HCT116 (cell line): ENCODE data around the gene NUMB. TPM values are rescaled to one million over a fixed set of nuclear protein-coding genes. Genes with fewer than 3 reads are reported as not detected.

ENCODE experiments used
- ATAC-seq: fragments of 200-7000 bp; cut with Tn5 transposase; 2 replicates; pipeline ENCODE4 v1.9.1; 2020; ENCODE audit warnings: mild to moderate bottlenecking, moderate library complexity
- BruUV-seq: library from RNA; stranded (reverse); fragments of 400-500 nt; replicated peaks from 2 replicates; lab custom pipeline; 2021; lab: Mats Ljungman, UMichigan
- CTCF ChIA-PET: fragments of 300-600 bp; sonication (Branson Sonifier 250); formaldehyde crosslinking; loops from one replicate; lab custom pipeline; 2021; ENCODE audit warnings: antibody characterized with exemption; lab: Charles Lee
- POLR2A ChIA-PET: fragments of 300-600, 350-600 bp; sonication (Branson Sonifier 250); formaldehyde crosslinking; loops from one replicate; lab custom pipeline; 2021; ENCODE audit warnings: antibody characterized with exemption; lab: Charles Lee
- RAD21 ChIA-PET, 2 experiments: fragments of 300-600 bp; sonication (Branson Sonifier 250); formaldehyde crosslinking; loops; one replicate each; lab custom pipeline; 2023; ENCODE audit warnings: low total read pairs in 2 of 2; ENCODE audit not compliant: uncharacterized antibody in 2 of 2, unreplicated experiment in 2 of 2, low non-redundant PET in 1 of 2; lab: Charles Lee
- DNase-seq: peaks from one replicate; pipeline ENCODE4 v3.0.0-alpha.2; 2010; ENCODE audit warnings: low read depth, low spot score
- H2AFZ ChIP-seq: fragments of 200-600 bp; shearing (Covaris generic), sonication (generic); 2 replicates; pipeline ENCODE4 v1.6.1; 2017; ENCODE audit warnings: low read depth, mixed run types, mixed read lengths, antibody characterized with exemption, low read length; ENCODE audit not compliant: poor library complexity, severe bottlenecking
- H3K27ac ChIP-seq: 2 replicates; pipeline ENCODE4 v1.5.1; 2012; ENCODE audit warnings: low read depth, low read length
- H3K27me3 ChIP-seq: fragments of 200-600 bp; sonication (generic); 2 replicates; pipeline ENCODE4 v1.6.1; 2016; ENCODE audit warnings: mixed run types, low read length, mixed read lengths; ENCODE audit not compliant: insufficient read depth
- H3K36me3 ChIP-seq, 2 experiments: fragments of 200-500 bp in 1 of 2; fragments of 200-600 bp in 1 of 2; sonication (Bioruptor generic) in 1 of 2; sonication (generic) in 1 of 2; 2 replicates each; pipeline versions ENCODE4 v1.5.1 to v1.6.1; 2014 to 2016; ENCODE audit warnings: low read length in 2 of 2, inconsistent platforms in 1 of 2, mixed read lengths in 1 of 2, mixed run types in 1 of 2; ENCODE audit not compliant: insufficient read depth in 2 of 2, control insufficient read depth in 1 of 2
- H3K4me1 ChIP-seq, 2 experiments: fragments of 200-600 bp in 1 of 2; sonication (generic) in 1 of 2; 2 replicates each; pipeline versions ENCODE4 v1.5.1 to v1.6.1; 2012 to 2017; ENCODE audit warnings: low read length in 2 of 2, inconsistent platforms in 1 of 2, mild to moderate bottlenecking in 1 of 2, mixed read lengths in 1 of 2, mixed run types in 1 of 2, moderate library complexity in 1 of 2; ENCODE audit not compliant: insufficient read depth in 2 of 2, control insufficient read depth in 1 of 2
- H3K4me2 ChIP-seq: fragments of 200-600 bp; sonication (generic); 2 replicates; pipeline ENCODE4 v1.6.1; 2017; ENCODE audit warnings: mixed run types, low read length, mixed read lengths
- H3K4me3 ChIP-seq, 2 experiments: fragments of 200-600 bp in 1 of 2; sonication (generic) in 1 of 2; replicated peaks in 1 of 2; 2 replicates each; pipeline ENCODE4 v1.5.1; 2011 to 2016; ENCODE audit warnings: low read length in 2 of 2, control low read depth in 1 of 2, low read depth in 1 of 2, mild to moderate bottlenecking in 1 of 2, mixed read lengths in 1 of 2, mixed run types in 1 of 2
- H3K79me2 ChIP-seq: fragments of 200-600 bp; sonication (generic); 2 replicates; pipeline ENCODE4 v1.6.1; 2017; ENCODE audit warnings: mild to moderate bottlenecking, mixed run types, low read length, moderate library complexity, mixed read lengths; ENCODE audit not compliant: insufficient read depth
- H3K9ac ChIP-seq: fragments of 200-600 bp; sonication (generic); 2 replicates; pipeline ENCODE4 v1.6.1; 2016; ENCODE audit warnings: low read length, mixed read lengths
- H3K9me2 ChIP-seq: fragments of 200-600 bp; sonication (generic), shearing (Covaris generic); 2 replicates; pipeline ENCODE4 v1.6.1; 2017; ENCODE audit warnings: mixed run types, mild to moderate bottlenecking, moderate library complexity; ENCODE audit not compliant: insufficient read depth
- H3K9me3 ChIP-seq, 2 experiments: fragments of 200-500 bp in 1 of 2; fragments of 200-600 bp in 1 of 2; sonication (Bioruptor generic) in 1 of 2; sonication (generic) in 1 of 2; 2 replicates each; pipeline ENCODE4 v1.6.1; 2014 to 2017; ENCODE audit warnings: low read length in 2 of 2, mixed read lengths in 2 of 2, inconsistent platforms in 1 of 2, low read depth in 1 of 2, mild to moderate bottlenecking in 1 of 2, mixed run types in 1 of 2, moderate library complexity in 1 of 2; ENCODE audit not compliant: control insufficient read depth in 1 of 2, insufficient read depth in 1 of 2
- H4K20me1 ChIP-seq: fragments of 200-600 bp; sonication (generic), shearing (Covaris generic); 2 replicates; pipeline ENCODE4 v1.6.1; 2017; ENCODE audit warnings: mixed run types, mild to moderate bottlenecking, moderate library complexity; ENCODE audit not compliant: insufficient read depth
- ATF3 ChIP-seq: IDR thresholded peaks from 2 replicates; pipeline ENCODE4 v1.6.1; 2012
- ELF1 ChIP-seq: IDR thresholded peaks from 2 replicates; pipeline ENCODE4 v1.6.1; 2012; ENCODE audit warnings: low read depth, borderline replicate concordance
- MAX ChIP-seq: IDR thresholded peaks from 2 replicates; pipeline ENCODE4 v1.6.1; 2012
- POLR2A ChIP-seq: IDR thresholded peaks from 2 replicates; pipeline ENCODE4 v1.7.0; 2011; ENCODE audit warnings: borderline replicate concordance; ENCODE audit not compliant: insufficient read depth, insufficient read length; ENCODE audit errors: extremely low read depth
- SP1 ChIP-seq: IDR thresholded peaks from 2 replicates; pipeline ENCODE4 v1.6.1; 2012; ENCODE audit warnings: low read depth
- SRF ChIP-seq: IDR thresholded peaks from 2 replicates; pipeline ENCODE4 v1.6.1; 2012; ENCODE audit warnings: low read depth
- YY1 ChIP-seq: IDR thresholded peaks from 2 replicates; pipeline ENCODE4 v1.6.1; 2011; ENCODE audit warnings: low read length, low read depth, moderate library complexity, mild to moderate bottlenecking; ENCODE audit not compliant: insufficient replicate concordance; ENCODE audit errors: extremely low read depth
- ZNF274 ChIP-seq: fragments of 200-500 bp; sonication (Bioruptor generic); IDR thresholded peaks from 2 replicates; pipeline ENCODE4 v1.6.1; 2014; ENCODE audit warnings: mild to moderate bottlenecking, low read depth, low read length, inconsistent platforms
- intact Hi-C: fragments of 100-400 bp; cut with micrococcal nuclease; formaldehyde crosslinking; loops from 2 replicates; pipeline ENCODE4 v1.10.0; 2022
- total RNA-seq: library from RNA; stranded (reverse); gene quantifications from one replicate; pipeline ENCODE4 v1.2.1, GENCODE V29; 2021; ENCODE audit not compliant: unreplicated experiment

The NUMB gene
- total RNA-seq, 1 experiment from 2014 or later, result 43.0 TPM

GRCh38 chr14:73313151-73313550, 145.2 kb downstream of the NUMB start:
- H2AFZ ChIP-seq, result no peak overlapping the region
- intact Hi-C loops, result no loop called here
- no peaks in the 10 kb centered on the region for H4K20me1 ChIP-seq
- TF ChIP-seq ELF1, result no peak
- no peak for TF ChIP-seq SRF
- no peak for TF ChIP-seq POLR2A
- TF ChIP-seq MAX, result no peak
- no peak for TF ChIP-seq YY1
- no peak for TF ChIP-seq SP1
- no peak overlapping the region for H3K9ac ChIP-seq
- DNase-seq (no peak), ATAC-seq (no peak)
- no TSS peak for BruUV-seq
- CTCF ChIA-PET, result interaction anchor here (0.9 kb wide), 1 partner anchor 18 kb away, joined by 4 read pairs; no protein-coding TSS in a partner anchor
- H3K9me2 ChIP-seq, result no peaks in the 10 kb centered on the region
- no peaks in the 10 kb centered on the region for H3K79me2 ChIP-seq
- H3K27ac ChIP-seq, result no peak overlapping the region
- H3K9me3 ChIP-seq, result no peaks in the 10 kb centered on the region
- RAD21 ChIA-PET, result interaction anchor here in 1 of 2 experiments (0.7 kb wide), 1 partner anchor 157 kb away, joined by 3 read pairs; no protein-coding TSS in a partner anchor
- POLR2A ChIA-PET, result no interaction called here
- H3K4me2 ChIP-seq, result no peak overlapping the region
- H3K4me3 ChIP-seq, result no peak overlapping the region
- H3K4me1 ChIP-seq, result peaks cover 0 to 5% of the 10 kb centered on the region in 2 experiments; a peak in 2 of 4 replicates
- H3K36me3 ChIP-seq, result no peaks in the 10 kb centered on the region
- H3K27me3 ChIP-seq, result no peaks in the 10 kb centered on the region

GRCh38 chr14:73312687-73313086, 145.7 kb downstream of the NUMB start:
- no peaks in the 10 kb centered on the region for H3K79me2 ChIP-seq
- H3K36me3 ChIP-seq, result no peaks in the 10 kb centered on the region
- DNase-seq, result no peak
- BruUV-seq, result no TSS peak
- no peaks in the 10 kb centered on the region for H4K20me1 ChIP-seq
- H3K4me2 ChIP-seq, result no peak overlapping the region
- H3K27me3 ChIP-seq, result no peaks in the 10 kb centered on the region
- no peak overlapping the region for H3K9ac ChIP-seq
- ATAC-seq, result no peak
- POLR2A ChIA-PET, result no interaction called here
- CTCF ChIA-PET, result interaction anchor here (0.9 kb wide), 1 partner anchor 18 kb away, joined by 4 read pairs; no protein-coding TSS in a partner anchor
- H3K4me1 ChIP-seq, result peaks cover 0 to 5% of the 10 kb centered on the region in 2 experiments; a peak in 2 of 4 replicates
- no peaks in the 10 kb centered on the region for H3K9me3 ChIP-seq
- TF ChIP-seq ZNF274, result no peak
- TF ChIP-seq ATF3, result no peak
- H3K9me2 ChIP-seq, result no peaks in the 10 kb centered on the region
- H3K4me3 ChIP-seq, result no peak overlapping the region
- H2AFZ ChIP-seq, result no peak overlapping the region
- H3K27ac ChIP-seq, result no peak overlapping the region
- intact Hi-C loops, result no loop called here
- RAD21 ChIA-PET, result interaction anchor here in 1 of 2 experiments (0.7 kb wide), 1 partner anchor 156 kb away, joined by 3 read pairs; no protein-coding TSS in a partner anchor
